Astrocyte of the cerebellum (primary cell): ENCODE measurements around the gene IFNL4.
"Not testable (repeated sequence)": the region's sequence is repeated elsewhere in the genome, so short reads cannot be mapped to it uniquely, and the experiment has no call there.

ENCODE experiments used
- DNase-seq: peaks from one replicate; pipeline ENCODE4 v3.0.0-alpha.2; 2011; ENCODE audit warnings: low read depth
- H3K4me3 ChIP-seq: 2 replicates; pipeline ENCODE4 v1.5.1; 2011; ENCODE audit warnings: mild to moderate bottlenecking, low read depth, low read length, moderate library complexity
- CTCF ChIP-seq: IDR thresholded peaks from 2 replicates; pipeline ENCODE4 v1.5.1; 2012; ENCODE audit warnings: low read length, low read depth, moderate library complexity, mild to moderate bottlenecking; ENCODE audit errors: missing control alignments
- in situ Hi-C: cut with HindIII; loops from 2 replicates; pipeline ENCODE4 v1.10.0; 2017; ENCODE audit warnings: low sequenced_read_pairs

Gene IFNL4

DNA sequence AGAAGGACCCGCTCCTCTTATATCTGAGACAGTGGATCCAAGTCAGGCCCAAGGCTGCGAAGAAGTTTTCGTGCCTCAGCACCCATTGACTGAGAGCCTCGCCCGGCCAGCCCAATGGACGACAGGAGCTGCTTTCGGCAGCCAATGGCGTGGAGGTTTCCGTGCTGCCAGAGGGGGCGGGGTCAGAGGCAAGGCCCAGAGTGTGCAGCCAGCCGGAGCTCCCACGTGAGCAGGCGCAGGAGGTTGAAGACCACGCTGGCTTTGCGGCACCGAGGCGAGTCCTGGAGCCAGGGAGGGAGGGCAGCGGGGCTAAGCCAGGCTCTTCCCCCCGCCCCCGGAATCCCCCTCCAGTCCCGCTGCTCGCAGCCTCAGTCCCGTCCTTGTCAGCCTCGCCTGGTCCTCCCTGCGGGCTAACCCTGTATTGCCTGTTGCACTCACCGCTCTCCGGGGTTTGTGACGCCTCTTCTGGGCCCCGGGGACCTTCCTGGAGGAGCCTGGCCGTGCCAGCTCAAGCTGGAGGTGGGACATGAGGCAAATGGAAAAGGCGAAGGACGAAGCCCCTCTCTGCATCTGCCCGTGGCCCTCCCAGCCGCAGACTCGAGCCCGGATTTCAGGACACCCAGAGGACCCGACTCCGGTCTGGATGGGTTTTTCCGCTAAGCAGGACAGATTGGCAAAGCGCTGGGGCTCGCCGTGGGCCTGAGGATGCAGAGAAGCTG is 1.5 kb downstream of the IFNL4 start:
- DNase-seq: no peak
- in situ Hi-C loops: no loop called here
- TF ChIP-seq CTCF: no peak
- no peak overlapping the region for H3K4me3 ChIP-seq

GRCh38 chr19:39245166-39245565 is 3.5 kb downstream of the IFNL4 start:
- H3K4me3 ChIP-seq, DNase-seq, in situ Hi-C loops: not testable (repeated sequence)

GRCh38 chr19:39244410-39245100 is 4.1 kb downstream of the IFNL4 start, which contains the start of gene IFNL3:
TSS of gene IFNL3 (minus strand) at chr19:39245006. CDS start at chr19:39244967, 39 bp downstream.
- DNase-seq, in situ Hi-C loops: not testable (repeated sequence)

GRCh38 chr19:39243741-39244140 is 4.9 kb downstream of the IFNL4 start:
- H3K4me3 ChIP-seq, DNase-seq, in situ Hi-C loops: not testable (repeated sequence)

More at GRCh38 chr19:39244410-39245100, 4.1 kb downstream of the IFNL4 start, which contains the start of gene IFNL3:
- not testable (repeated sequence) for H3K4me3 ChIP-seq

- no peak overlapping the region for H3K4me3 ChIP-seq
- no peak for DNase-seq
- in situ Hi-C loops: no loop called here
- no peak for TF ChIP-seq CTCF
Observed at GRCh38 chr19:39240421-39240820, 8.2 kb downstream of the IFNL4 start.

GRCh38 chr19:39238944-39239343 is 9.7 kb downstream of the IFNL4 start:
- H3K4me3 ChIP-seq: no peak overlapping the region
- no peak for TF ChIP-seq CTCF
- in situ Hi-C loops: no loop called here
- DNase-seq: no peak

GRCh38 chr19:39238209-39238608 is 10.4 kb downstream of the IFNL4 start:
- DNase-seq: no peak
- no peak for TF ChIP-seq CTCF
- in situ Hi-C loops: no loop called here
- no peak overlapping the region for H3K4me3 ChIP-seq

- TF ChIP-seq CTCF: no peak
- no peak overlapping the region for H3K4me3 ChIP-seq
- no peak for DNase-seq
- in situ Hi-C loops: no loop called here
Observed at GRCh38 chr19:39237200-39238184, 11.2 kb downstream of the IFNL4 start.
